GM12874 (cell line): ENCODE measurements around the gene LTK.

Experiments used
- CTCF ChIP-seq: IDR thresholded peaks from 2 replicates; pipeline ENCODE4 v1.5.1; 2011; ENCODE audit warnings: low read depth, mild to moderate bottlenecking, control low read depth, low read length, moderate library complexity; ENCODE audit not compliant: insufficient read depth

LTK gene

GRCh38 chr15:41546851-41547786, 33.5 kb upstream of the LTK start:
- no peak for TF ChIP-seq CTCF

- TF ChIP-seq CTCF = no peak
Observed at GRCh38 chr15:41545218-41545617, 31.6 kb upstream of the LTK start.

GRCh38 chr15:41544650-41545015, 31.0 kb upstream of the LTK start:
- no peak for TF ChIP-seq CTCF

- no peak for TF ChIP-seq CTCF
Observed at GRCh38 chr15:41543521-41543870, 29.9 kb upstream of the LTK start.

GRCh38 chr15:41536866-41537265, 23.2 kb upstream of the LTK start:
- TF ChIP-seq CTCF = no peak

GRCh38 chr15:41535544-41535943, 21.9 kb upstream of the LTK start:
- TF ChIP-seq CTCF = no peak

GRCh38 chr15:41530363-41530956, 16.8 kb upstream of the LTK start:
- TF ChIP-seq CTCF = no peak
